Ovary (tissue), 3 donors: ENCODE measurements around the gene PLEKHH1.

Source experiments
- CTCF ChIP-seq, 3 donors: fragments of 450-650 bp in 2 of 3; fragments of 200-600 bp in 1 of 3; IDR thresholded peaks; one replicate each; pipeline versions ENCODE4 v1.5.1 to v1.8.0; 2016 to 2022; ENCODE audit warnings: antibody characterized with exemption in 3 of 3, mild to moderate bottlenecking in 1 of 3
- EP300 ChIP-seq: sonication (generic); formaldehyde crosslinking; IDR thresholded peaks from one replicate; pipeline ENCODE4 v1.6.1; 2017; ENCODE audit warnings: antibody characterized with exemption
- POLR2A ChIP-seq: fragments of 450-650 bp; IDR thresholded peaks from one replicate; pipeline ENCODE4 v1.6.1; 2017; ENCODE audit warnings: antibody characterized with exemption, mild to moderate bottlenecking, moderate library complexity
- donor health status: DM: no; HTN: no; CAD: no.

- no peak for TF ChIP-seq POLR2A
- no peak for TF ChIP-seq CTCF (IDR thresholded peaks at IDR 0.05)
- no peak for TF ChIP-seq EP300
These were observed 37.3 kb upstream of the PLEKHH1 start for GRCh38 chr14:67495827-67496226.
